GM19193 (cell line): ENCODE data around the gene PTCH1.

Source experiments
- POLR2A ChIP-seq: IDR thresholded peaks from 4 replicates; pipeline ENCODE4 v1.6.1; 2011; ENCODE audit not compliant: insufficient read depth, insufficient read length; ENCODE audit errors: extremely low read depth

Gene PTCH1

DNA sequence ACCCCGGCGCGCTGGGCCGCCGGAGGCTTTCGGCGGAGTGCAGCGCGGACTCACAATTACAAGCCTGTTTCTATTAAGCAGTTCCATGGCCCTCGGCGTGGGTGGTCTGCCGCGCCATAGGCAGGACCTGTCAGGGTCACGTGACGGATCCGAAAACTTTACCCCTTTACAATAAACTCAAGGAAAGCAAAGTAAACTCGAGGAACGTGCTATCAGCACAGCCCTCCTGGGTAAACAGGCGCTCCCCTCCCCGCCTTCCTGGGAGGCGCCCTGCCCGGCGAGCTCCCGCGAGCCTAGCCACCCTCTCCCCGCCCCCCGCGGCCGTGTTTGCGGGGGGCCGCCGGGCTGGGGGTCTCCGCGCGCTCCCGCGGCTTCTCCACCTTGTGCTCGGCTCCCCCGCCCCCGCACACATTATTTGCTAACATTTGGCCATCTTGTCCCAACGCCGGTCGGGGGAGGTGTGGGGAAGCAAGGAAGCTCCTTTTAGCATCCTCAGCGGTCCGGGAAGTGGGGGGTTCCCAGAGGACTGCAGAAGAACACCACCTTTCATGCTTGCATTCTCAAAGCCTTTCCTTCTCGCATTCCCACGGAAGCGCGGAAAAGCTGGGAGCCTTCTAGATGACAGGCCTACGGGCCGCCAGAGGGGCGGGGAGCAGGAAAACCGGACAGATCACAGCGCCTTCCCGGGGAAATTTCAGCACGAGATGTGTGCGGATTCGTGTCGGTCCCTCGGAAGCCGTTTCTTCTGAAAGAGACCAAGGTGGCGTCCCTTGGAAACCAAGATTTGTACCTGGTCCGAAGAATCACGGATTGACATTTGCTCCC, at the start of gene PTCH1:
TSS of gene PTCH1 (minus strand) at position 238 of the 825 bp plus-strand sequence.
- no peak for TF ChIP-seq POLR2A

DNA sequence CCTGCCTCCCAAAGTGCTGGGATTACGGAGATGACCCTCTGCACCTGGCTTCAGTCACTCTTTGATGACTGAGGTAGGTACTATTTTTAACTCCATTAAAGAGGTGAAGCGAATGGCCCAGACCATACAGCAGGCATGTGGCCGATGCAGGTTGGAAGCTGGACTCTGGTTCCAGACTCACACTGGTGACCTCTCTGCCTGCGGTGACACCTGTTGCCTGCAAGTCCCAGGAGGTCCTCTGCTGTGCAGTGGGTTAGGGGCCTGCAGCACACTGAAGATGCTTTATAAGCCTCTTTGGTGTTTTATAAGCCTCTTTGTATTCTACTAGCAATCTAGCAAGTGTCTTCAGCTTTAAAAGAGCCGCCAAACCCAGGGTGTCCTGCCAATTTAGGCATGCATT, 49.2 kb upstream of the PTCH1 start:
- TF ChIP-seq POLR2A: no peak

DNA sequence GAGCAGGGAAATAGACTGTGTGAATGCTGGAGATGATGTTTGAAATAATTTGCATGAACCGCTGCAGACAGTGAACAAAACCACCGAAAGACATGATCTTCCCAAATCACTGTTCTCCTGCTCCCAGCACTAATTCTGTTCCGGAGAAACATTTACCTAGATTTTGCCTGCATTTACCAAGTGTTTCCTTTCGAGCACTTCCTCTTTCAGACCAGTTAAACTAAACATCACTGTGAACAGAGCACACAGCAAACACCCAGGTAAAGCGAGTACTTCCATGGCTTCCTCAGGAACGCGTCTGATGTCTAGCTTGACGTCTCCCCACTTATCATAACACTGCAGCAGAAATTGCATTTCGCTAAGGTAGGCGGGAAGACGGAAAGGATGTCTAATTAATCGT, 45.1 kb upstream of the PTCH1 start:
- TF ChIP-seq POLR2A: no peak

DNA sequence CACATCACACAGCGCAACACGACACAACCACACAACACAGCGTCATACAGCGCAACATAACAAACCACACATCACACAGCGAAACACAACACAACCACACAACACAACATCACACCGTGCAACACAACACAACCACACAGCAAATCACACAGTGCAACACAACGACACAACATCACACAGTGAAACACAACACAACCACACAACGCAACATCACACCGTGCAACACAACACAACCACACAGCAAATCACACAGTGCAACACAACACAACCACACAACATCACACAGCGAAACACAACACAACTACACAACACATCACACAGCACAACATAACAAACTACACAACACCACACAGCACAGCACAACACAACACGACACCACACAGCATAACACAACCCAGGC, 40.4 kb upstream of the PTCH1 start:
- TF ChIP-seq POLR2A: no peak

DNA sequence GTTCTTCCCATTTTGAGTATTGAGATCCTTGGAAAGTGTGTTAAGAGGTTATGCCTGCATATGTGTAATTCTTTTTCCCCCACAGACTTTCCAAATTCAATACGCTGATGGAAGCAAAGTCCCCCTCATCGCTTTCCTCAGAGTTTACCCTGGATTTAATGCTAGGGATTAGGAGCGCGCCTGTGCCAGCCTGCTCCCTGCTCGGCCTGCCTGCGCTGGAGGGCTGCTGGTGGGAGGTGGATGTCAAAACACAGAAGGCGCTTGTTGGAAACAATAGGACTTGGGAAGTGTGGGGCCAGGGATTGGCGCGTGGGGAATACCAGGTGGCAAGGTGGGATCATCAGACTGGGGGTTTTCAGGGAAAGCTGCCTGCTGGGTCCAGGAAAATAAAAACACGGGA, 39.8 kb upstream of the PTCH1 start:
- no peak for TF ChIP-seq POLR2A

DNA sequence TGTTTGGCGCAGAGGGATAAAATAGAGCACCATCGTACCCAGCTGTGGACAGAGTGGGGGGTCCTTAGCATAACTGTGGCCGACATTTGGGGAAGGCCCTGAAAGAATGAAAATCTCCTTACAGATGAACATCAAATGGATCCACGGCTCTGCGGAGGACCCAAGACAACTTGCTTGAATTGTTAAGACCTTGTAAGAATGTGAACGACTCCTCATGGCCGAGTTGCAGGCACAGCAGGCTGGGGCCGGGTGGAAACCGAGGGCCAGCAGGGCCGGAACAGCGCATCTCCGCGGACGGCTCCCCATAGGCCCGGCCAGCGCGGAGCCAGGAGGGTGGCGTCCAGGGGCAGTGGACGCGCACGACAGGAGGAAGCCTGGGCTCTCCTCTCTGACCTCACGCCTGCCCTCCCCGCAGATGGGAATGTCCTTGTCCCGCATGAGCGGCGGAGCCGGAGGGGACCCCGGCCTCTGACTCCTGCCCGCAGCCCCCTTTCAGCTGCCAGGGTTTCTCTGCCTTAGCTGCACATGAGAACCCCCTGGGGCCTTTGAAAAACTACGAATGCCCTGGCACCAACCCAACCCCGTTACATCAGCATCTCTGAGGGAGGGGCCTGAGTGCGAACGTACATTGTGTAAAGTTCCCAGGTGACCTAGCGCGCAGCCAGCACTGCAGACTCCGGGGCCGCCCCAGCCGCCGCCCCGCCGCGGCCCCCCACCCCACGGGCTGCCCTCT, 36.2 kb upstream of the PTCH1 start:
- no peak for TF ChIP-seq POLR2A

DNA sequence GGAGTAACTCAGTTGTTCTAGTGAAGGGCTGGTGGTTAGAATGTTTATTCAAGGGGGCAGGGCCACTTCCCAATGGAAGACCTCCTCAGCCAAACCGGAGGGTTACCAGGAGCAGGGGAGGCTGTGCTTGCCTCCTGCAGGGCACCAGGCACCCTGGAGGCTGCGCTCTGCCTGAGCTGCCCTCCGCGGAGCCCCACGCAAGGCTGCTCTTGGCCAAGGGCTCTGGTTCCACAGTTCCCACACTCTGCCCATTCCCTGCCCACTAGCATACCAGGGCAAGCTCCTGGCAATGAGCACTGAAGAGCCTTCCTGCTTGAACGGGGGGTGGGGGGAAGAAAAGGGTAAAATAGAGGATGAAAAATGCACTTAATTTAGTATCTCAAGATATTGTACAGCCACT, 35.5 kb upstream of the PTCH1 start:
- TF ChIP-seq POLR2A: no peak

DNA sequence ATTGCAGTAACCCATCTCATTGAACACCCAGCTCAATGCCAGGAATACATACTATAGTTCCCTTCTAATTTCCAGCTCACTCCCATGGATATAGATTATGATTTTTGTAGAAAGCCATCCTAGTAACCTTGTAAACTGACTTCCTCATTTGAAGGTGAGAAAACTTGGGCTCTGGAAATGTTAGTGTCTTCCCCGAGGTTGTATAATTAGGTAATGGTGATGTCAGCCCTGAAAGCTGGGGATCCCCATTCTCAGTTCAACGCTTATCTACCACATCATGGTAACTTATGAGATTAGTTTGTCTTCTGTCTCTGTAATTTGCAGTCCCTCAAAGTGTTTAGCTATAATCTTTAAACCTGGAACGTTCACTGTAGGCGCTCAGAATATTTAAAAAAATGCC, 34.6 kb upstream of the PTCH1 start:
- no peak for TF ChIP-seq POLR2A

DNA sequence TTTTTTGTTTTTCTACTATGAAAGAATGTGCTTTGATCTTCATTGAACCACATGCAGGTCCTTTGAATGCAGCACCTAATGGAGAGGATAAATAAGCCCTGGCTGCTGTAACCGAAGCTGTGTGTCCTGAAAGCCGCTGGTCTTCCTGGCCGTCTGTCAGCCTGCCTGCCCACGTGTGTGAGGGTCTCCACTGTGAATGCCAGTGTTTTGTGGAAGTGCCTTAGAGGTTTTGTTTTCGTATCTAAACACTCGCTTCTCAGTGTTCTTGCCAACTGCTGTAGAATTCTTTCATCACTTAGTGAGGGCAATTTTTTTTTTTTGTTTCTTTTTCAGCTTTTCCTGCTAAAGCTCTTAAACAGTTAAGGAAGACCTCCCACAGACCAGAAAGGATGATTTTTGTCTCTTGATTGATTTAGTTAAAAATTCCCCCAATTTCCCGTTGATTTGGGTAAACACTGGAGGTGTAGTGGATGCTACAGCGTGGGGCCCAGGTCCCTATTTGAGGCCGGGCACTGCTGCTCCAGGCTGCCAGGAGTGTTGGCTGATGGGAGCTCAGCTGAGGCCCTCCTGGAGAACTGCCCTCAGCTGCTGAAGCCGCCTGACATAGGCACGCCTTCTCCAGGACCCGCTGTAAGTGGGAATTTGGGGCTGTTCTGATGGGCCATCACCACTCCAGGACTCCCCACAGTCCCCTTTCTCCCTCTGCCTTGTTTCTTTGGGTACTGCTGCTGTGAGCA, 29.2 kb upstream of the PTCH1 start:
- TF ChIP-seq POLR2A: no peak

DNA sequence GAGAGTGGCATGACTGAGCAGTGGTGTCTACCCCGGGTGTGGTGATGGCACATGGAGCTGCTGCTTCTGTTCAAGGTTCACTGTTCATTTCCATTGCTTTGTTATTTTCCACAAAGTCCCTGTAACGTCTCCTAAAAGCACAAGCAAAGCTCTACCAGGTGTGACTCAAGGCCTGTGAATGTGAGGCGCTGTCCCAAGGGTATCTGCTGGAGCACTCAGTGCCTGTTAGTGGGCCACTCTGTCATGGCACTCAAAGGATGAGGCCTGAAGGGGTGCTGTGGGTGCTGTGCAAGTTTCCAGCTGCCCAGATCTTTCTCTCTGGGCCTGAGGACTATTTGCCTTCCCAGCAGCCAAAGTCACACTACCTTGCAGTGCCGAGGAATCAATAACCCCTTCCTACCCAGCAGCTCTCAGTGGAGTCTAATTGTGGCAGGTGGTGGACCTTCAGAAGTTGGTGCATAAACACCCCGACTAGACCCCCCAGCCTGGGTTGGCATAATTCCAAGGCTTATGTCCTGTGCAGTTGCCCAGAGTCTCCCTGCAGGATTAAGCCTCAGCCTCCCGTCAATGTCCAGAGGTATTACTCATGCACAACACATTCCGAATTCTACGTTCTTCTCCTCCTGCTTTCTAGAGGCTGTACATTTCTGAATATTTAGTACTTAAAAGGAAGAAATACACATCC, 17.4 kb upstream of the PTCH1 start:
- no peak for TF ChIP-seq POLR2A

DNA sequence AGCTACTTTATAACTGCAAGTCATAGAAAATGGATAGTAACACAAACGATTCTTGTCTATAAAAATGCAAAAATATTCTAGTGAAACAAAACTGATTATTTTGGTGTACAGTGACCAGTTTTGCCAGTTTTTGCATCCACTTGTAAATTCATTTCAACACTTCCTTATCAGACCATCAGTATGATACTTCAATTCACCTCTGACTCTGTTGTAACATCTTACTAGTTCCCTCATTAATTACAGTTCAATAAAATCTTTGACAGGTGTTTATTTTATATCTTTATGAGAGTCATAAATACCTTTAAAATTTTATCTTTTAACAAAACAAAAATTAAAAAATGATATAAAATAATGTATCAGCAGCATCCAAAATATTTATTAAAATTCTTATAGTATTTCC, 13.1 kb upstream of the PTCH1 start:
- no peak for TF ChIP-seq POLR2A

DNA sequence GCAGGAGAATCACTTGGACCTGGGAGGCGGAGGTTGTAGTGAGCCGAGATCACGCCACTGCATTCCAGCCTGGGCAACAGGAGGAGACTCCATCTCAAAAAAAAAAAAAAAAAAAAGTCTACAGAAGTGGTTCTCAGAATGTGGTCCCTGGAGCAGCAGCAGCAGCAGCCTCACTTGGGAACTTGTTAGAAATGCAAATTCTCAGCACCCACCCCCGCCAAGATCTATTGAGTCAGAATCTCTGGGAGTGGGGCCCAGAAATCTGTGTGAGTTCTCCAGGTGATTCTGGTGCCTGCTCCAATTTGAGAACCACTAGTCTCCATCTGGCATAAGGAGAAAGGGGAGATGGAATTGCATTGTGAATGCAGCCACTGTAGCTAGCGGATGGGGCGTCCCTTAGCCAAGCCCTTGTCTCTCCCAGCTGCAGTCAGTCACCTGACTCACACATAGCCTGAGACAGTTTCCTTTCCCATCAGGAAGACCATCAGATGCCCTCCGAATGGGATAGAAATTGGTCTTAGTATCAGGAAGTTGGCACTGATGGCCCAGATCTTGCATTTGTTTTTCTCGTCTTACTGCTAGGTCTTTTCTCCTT, 12.2 kb upstream of the PTCH1 start:
- no peak for TF ChIP-seq POLR2A

DNA sequence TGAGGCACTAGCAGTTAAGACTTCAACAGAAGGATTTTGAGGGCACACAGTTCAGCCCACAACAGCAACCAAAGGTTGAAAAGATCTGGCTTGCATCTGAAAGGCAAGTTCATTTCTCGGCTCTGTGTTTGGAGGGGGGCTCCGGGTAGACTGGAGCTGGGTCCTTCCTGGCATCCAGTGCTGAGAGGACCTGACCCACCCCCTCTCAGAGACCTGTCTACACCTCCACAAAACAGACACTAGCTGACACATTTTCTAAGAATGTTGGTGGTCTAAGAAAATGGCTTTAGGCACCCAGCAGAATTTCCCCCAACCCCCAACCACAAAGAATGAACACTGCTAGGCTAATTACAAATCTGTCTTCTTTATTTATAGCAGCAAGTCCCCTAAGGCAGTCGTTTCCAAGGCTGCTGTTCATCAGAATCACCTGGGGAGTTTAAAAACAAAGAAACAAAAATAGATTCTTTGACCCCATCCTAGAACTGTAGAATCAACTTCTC, 6.2 kb upstream of the PTCH1 start:
- TF ChIP-seq POLR2A: no peak

DNA sequence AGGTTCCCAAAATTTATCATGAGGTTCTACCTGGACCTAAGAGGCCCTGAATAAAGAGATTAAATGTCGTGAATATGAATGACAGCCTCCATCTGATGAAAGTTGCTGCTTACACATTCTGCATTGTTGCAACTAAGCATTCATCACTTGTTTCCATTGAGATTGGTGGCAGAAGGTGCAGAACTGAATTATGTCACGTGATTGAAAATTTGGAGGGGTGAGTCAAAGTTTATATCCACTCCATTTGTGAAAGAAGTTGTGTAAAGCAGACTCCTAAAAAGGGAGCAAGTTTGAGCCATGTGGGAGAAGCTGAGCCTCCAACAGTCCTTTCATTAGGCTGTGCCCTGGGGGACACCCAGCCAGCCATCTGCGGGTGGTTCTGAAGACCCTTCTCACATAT, 4.9 kb upstream of the PTCH1 start:
- no peak for TF ChIP-seq POLR2A
